H1 (cell line): ENCODE measurements around the gene SLC22A23.

Experiments
- KDM1A ChIP-seq: fragments of 200-600, 300-600 bp; sonication (generic); IDR thresholded peaks from 2 replicates; pipeline ENCODE4 v1.7.1; 2016; ENCODE audit warnings: mild to moderate bottlenecking, low read length, borderline replicate concordance
- PHF8 ChIP-seq: fragments of 200-600 bp; sonication (generic); conservative IDR thresholded peaks from 2 replicates; pipeline ENCODE4 v1.7.1; 2012; ENCODE audit warnings: low read depth, mild to moderate bottlenecking, inconsistent platforms, low read length, moderate library complexity
- SUZ12 ChIP-seq: fragments of 200-600 bp; sonication (generic); IDR thresholded peaks from 2 replicates; pipeline ENCODE4 v1.6.1; 2012; ENCODE audit warnings: mild to moderate bottlenecking, inconsistent platforms, low read length, moderate library complexity, mixed read lengths
- TAF1 ChIP-seq: IDR thresholded peaks from 2 replicates; pipeline ENCODE4 v1.6.1; 2011; ENCODE audit warnings: mild to moderate bottlenecking, low read depth, low read length
- TF ChIP-seq, protein P1 (sequence below), 3 experiments: IDR thresholded peaks; 1 replicate in 2 of 3; 2 replicates in 1 of 3; pipeline versions ENCODE4 v1.5.1 to v1.6.1; 2011; ENCODE audit warnings: low read length in 3 of 3, mild to moderate bottlenecking in 3 of 3, inconsistent platforms in 2 of 3, low read depth in 1 of 3, moderate library complexity in 1 of 3; ENCODE audit not compliant: insufficient read depth in 1 of 3; ENCODE audit errors: control extremely low read depth in 1 of 3

DNA sequence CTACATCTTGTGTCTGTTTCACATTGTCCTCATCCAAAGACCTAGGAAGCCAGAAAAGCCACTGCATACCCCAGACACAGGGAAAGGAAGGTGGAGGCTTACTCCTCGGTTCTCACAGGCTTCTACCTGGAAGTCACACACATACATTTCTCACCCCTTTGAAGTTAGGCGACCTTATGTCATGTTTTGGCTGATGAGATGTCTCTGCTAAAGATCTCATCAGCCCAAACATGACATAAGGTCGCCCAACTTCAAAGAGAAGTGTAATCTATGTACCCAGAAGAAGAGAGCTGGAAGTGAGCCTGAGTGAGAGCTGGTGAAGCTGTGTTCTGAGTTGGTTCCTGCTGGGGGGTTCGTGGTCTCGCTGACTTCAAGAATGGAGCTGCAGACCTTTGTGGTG, 47.5 kb upstream of the SLC22A23 start:
- TF ChIP-seq, protein P1, sequence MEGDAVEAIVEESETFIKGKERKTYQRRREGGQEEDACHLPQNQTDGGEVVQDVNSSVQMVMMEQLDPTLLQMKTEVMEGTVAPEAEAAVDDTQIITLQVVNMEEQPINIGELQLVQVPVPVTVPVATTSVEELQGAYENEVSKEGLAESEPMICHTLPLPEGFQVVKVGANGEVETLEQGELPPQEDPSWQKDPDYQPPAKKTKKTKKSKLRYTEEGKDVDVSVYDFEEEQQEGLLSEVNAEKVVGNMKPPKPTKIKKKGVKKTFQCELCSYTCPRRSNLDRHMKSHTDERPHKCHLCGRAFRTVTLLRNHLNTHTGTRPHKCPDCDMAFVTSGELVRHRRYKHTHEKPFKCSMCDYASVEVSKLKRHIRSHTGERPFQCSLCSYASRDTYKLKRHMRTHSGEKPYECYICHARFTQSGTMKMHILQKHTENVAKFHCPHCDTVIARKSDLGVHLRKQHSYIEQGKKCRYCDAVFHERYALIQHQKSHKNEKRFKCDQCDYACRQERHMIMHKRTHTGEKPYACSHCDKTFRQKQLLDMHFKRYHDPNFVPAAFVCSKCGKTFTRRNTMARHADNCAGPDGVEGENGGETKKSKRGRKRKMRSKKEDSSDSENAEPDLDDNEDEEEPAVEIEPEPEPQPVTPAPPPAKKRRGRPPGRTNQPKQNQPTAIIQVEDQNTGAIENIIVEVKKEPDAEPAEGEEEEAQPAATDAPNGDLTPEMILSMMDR (IDR thresholded peaks at IDR 0.05; ENCODE audit: control extremely low read depth in 1 of 3, insufficient read depth in 1 of 3, low read depth in 1 of 3, low read length in 3 of 3) = no peak
- no peak for TF ChIP-seq SUZ12
- TF ChIP-seq TAF1 = no peak
- TF ChIP-seq PHF8 = no peak
- no peak for TF ChIP-seq KDM1A
